ENCODE data around the gene PDHX.

The PDHX gene

DNA sequence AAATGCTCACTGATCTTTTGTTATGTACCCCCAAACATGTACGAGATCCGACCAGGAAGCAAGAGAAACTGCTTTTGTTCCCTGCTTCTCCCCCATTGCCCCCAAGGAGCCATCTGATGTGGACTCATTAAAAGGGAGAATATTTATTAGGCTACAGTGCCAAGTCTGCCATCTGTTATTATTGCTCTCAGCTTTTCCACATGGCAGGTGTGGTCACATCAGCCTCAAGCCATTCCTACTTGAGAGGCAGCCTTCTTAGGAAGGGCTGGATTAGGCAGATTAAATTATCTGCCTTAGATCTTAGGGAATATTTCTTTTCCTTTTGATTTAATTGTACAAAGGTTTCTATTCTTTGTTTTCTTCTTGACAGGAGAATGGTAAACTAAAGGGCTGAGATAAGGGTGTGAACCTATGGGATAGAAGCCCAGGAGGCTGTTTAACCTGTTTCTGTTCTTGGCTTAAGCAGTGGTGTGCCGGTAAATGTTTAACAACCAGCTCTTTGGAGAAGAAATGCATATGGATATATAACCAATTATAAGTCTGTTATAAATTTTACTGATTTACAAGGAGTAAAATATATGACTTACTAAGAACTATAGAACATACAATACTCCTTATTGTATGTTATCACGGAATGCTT lies 88.8 kb downstream of the PDHX start:
- TF ChIP-seq TCF12 (IDR thresholded peaks at IDR 0.05; ENCODE audit: low read depth) = no peak
- no peak for TF ChIP-seq CEBPB (IDR thresholded peaks at IDR 0.05)
- TF ChIP-seq, protein P1, sequence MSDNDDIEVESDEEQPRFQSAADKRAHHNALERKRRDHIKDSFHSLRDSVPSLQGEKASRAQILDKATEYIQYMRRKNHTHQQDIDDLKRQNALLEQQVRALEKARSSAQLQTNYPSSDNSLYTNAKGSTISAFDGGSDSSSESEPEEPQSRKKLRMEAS (IDR thresholded peaks at IDR 0.05) = no peak
- TF ChIP-seq ZBTB7A (IDR thresholded peaks at IDR 0.05; ENCODE audit: low read depth) = no peak
- TF ChIP-seq YY1 (IDR thresholded peaks at IDR 0.05; ENCODE audit: low read depth) = no peak
- no peak for TF ChIP-seq EP300 (IDR thresholded peaks at IDR 0.05; ENCODE audit: borderline replicate concordance)
- no peak for TF ChIP-seq TAF1 (IDR thresholded peaks at IDR 0.05; ENCODE audit: low read depth)
- TF ChIP-seq TEAD4 (IDR thresholded peaks at IDR 0.05) = no peak
- TF ChIP-seq USF1 (IDR thresholded peaks at IDR 0.05) = no peak
- TF ChIP-seq NFIC (IDR thresholded peaks at IDR 0.05) = no peak
- TF ChIP-seq EGR1 (IDR thresholded peaks at IDR 0.05) = no peak
- TF ChIP-seq FOXM1 (IDR thresholded peaks at IDR 0.05; ENCODE audit: borderline replicate concordance, low read depth) = no peak
- TF ChIP-seq CREB1 (IDR thresholded peaks at IDR 0.05; ENCODE audit: low read depth) = no peak
- TF ChIP-seq RAD21 (IDR thresholded peaks at IDR 0.05; ENCODE audit: low read depth) = no peak
- TF ChIP-seq, protein P2, sequence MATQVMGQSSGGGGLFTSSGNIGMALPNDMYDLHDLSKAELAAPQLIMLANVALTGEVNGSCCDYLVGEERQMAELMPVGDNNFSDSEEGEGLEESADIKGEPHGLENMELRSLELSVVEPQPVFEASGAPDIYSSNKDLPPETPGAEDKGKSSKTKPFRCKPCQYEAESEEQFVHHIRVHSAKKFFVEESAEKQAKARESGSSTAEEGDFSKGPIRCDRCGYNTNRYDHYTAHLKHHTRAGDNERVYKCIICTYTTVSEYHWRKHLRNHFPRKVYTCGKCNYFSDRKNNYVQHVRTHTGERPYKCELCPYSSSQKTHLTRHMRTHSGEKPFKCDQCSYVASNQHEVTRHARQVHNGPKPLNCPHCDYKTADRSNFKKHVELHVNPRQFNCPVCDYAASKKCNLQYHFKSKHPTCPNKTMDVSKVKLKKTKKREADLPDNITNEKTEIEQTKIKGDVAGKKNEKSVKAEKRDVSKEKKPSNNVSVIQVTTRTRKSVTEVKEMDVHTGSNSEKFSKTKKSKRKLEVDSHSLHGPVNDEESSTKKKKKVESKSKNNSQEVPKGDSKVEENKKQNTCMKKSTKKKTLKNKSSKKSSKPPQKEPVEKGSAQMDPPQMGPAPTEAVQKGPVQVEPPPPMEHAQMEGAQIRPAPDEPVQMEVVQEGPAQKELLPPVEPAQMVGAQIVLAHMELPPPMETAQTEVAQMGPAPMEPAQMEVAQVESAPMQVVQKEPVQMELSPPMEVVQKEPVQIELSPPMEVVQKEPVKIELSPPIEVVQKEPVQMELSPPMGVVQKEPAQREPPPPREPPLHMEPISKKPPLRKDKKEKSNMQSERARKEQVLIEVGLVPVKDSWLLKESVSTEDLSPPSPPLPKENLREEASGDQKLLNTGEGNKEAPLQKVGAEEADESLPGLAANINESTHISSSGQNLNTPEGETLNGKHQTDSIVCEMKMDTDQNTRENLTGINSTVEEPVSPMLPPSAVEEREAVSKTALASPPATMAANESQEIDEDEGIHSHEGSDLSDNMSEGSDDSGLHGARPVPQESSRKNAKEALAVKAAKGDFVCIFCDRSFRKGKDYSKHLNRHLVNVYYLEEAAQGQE (IDR thresholded peaks at IDR 0.05; ENCODE audit: low read depth) = no peak

DNA sequence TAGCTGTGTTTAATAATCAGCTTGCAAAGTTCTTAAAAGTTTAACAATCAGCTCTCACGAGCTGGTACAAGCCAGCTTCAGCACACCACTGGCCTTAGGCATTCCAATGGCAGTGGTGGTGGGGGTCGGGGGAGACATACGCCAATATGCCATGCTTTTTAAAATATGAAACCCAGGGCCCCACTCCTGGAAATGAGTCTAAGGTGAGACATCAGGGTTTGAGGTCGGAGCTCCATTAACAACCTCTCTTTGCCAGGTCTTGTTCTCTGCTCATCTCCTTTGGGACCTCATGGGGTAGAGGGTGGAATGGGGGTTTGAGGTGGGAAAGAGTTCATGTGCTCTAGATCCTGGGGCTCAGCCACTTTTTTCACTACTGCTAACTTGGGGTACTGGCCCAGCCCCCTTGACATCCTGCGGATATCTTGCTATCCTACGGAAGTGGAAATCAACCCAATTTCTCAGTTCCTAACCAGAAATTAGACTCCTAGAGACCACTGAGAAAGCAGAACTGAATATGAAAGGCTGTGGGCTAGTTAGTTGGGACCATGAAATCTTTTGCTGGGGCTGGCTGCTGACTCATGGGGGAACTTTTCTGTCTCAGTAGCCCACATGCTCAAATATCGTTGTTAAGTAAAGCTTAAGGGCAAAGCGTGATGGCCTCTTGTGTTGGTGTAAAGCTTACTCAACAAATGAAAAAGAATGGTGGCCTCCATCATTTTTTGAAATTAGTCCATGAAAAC lies 90.1 kb downstream of the PDHX start:
- no peak for TF ChIP-seq YY1 (IDR thresholded peaks at IDR 0.05; ENCODE audit: low read depth)
- TF ChIP-seq TAF1 (IDR thresholded peaks at IDR 0.05; ENCODE audit: low read depth) = no peak
- TF ChIP-seq, protein P2 (IDR thresholded peaks at IDR 0.05; ENCODE audit: low read depth) = no peak
- no peak for TF ChIP-seq USF1 (IDR thresholded peaks at IDR 0.05)
- no peak for TF ChIP-seq CEBPB (IDR thresholded peaks at IDR 0.05)
- no peak for TF ChIP-seq NFIC (IDR thresholded peaks at IDR 0.05)
- TF ChIP-seq, protein P1 (IDR thresholded peaks at IDR 0.05) = no peak
- no peak for TF ChIP-seq TEAD4 (IDR thresholded peaks at IDR 0.05)
- TF ChIP-seq TCF12 (IDR thresholded peaks at IDR 0.05; ENCODE audit: low read depth) = no peak
- TF ChIP-seq RAD21 (IDR thresholded peaks at IDR 0.05; ENCODE audit: low read depth) = no peak
- TF ChIP-seq EP300 (IDR thresholded peaks at IDR 0.05; ENCODE audit: borderline replicate concordance) = no peak

GRCh38 chr11:35007277-35007676 lies 90.9 kb downstream of the PDHX start:
- no peak for TF ChIP-seq TEAD4 (IDR thresholded peaks at IDR 0.05)
- TF ChIP-seq TAF1 (IDR thresholded peaks at IDR 0.05; ENCODE audit: low read depth) = no peak
- TF ChIP-seq, protein P2 (IDR thresholded peaks at IDR 0.05; ENCODE audit: low read depth) = no peak
- no peak for TF ChIP-seq EGR1 (IDR thresholded peaks at IDR 0.05)
- TF ChIP-seq, protein P1 (IDR thresholded peaks at IDR 0.05) = no peak
- no peak for TF ChIP-seq RAD21 (IDR thresholded peaks at IDR 0.05; ENCODE audit: low read depth)
- no peak for TF ChIP-seq ZBTB7A (IDR thresholded peaks at IDR 0.05; ENCODE audit: low read depth)

Data from Ishikawa (cell line).